ENCODE results near the gene ERBB4. TPM values are rescaled to one million over a fixed set of nuclear protein-coding genes. Genes with fewer than 3 reads are reported as not detected.

The ERBB4 gene
- total and polyA plus RNA-seq, 2 of the 8 experiments (the other 6 are each of a cell fraction or from before 2014, with no cell fraction given), result 0.34 to 1.3 TPM

DNA sequence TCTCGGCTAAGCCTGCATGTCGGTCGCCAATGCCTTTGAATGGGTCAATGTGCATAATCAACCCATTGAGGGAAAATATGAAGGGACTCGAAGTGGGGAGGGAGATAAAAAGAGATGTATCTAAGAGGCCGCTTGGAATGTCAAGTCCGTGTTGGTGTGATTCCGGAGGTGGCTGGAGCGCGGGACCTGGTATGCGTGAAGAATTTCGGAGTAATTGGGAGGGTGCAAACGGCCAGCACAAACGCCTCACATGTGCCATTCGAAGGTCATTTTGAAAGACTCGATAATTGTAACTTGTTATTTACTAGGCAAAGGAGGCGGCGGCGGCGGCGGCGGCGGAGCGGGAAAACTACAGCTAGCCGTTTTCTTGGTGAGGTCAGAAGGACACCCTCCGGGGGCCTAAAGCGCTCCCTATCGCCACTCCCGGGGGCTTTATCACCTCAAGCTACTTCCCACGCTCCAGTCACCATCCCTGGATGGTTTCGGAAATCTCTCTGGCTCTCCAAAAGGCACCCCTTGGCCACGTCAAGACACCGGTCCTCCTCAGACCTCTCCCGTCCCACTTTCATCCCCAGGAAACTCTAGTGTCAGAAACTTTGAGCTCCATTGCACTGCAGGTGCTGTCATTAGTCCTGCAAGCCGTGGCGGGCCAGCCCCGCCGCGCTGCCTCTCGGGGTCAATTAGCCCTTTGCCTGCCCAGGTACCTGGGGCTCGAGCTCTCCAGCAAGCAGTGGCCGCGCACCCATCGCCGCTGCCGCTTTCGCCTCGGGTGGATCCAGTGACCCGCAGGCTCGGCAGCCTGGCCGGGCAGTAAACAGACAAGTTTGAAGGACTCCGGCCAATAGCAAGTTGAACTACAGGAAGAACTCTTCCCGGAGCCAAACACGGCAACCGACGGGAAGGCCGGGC lies 1.5 kb downstream of the ERBB4 start (continued):
- TF ChIP-seq, protein P1, sequence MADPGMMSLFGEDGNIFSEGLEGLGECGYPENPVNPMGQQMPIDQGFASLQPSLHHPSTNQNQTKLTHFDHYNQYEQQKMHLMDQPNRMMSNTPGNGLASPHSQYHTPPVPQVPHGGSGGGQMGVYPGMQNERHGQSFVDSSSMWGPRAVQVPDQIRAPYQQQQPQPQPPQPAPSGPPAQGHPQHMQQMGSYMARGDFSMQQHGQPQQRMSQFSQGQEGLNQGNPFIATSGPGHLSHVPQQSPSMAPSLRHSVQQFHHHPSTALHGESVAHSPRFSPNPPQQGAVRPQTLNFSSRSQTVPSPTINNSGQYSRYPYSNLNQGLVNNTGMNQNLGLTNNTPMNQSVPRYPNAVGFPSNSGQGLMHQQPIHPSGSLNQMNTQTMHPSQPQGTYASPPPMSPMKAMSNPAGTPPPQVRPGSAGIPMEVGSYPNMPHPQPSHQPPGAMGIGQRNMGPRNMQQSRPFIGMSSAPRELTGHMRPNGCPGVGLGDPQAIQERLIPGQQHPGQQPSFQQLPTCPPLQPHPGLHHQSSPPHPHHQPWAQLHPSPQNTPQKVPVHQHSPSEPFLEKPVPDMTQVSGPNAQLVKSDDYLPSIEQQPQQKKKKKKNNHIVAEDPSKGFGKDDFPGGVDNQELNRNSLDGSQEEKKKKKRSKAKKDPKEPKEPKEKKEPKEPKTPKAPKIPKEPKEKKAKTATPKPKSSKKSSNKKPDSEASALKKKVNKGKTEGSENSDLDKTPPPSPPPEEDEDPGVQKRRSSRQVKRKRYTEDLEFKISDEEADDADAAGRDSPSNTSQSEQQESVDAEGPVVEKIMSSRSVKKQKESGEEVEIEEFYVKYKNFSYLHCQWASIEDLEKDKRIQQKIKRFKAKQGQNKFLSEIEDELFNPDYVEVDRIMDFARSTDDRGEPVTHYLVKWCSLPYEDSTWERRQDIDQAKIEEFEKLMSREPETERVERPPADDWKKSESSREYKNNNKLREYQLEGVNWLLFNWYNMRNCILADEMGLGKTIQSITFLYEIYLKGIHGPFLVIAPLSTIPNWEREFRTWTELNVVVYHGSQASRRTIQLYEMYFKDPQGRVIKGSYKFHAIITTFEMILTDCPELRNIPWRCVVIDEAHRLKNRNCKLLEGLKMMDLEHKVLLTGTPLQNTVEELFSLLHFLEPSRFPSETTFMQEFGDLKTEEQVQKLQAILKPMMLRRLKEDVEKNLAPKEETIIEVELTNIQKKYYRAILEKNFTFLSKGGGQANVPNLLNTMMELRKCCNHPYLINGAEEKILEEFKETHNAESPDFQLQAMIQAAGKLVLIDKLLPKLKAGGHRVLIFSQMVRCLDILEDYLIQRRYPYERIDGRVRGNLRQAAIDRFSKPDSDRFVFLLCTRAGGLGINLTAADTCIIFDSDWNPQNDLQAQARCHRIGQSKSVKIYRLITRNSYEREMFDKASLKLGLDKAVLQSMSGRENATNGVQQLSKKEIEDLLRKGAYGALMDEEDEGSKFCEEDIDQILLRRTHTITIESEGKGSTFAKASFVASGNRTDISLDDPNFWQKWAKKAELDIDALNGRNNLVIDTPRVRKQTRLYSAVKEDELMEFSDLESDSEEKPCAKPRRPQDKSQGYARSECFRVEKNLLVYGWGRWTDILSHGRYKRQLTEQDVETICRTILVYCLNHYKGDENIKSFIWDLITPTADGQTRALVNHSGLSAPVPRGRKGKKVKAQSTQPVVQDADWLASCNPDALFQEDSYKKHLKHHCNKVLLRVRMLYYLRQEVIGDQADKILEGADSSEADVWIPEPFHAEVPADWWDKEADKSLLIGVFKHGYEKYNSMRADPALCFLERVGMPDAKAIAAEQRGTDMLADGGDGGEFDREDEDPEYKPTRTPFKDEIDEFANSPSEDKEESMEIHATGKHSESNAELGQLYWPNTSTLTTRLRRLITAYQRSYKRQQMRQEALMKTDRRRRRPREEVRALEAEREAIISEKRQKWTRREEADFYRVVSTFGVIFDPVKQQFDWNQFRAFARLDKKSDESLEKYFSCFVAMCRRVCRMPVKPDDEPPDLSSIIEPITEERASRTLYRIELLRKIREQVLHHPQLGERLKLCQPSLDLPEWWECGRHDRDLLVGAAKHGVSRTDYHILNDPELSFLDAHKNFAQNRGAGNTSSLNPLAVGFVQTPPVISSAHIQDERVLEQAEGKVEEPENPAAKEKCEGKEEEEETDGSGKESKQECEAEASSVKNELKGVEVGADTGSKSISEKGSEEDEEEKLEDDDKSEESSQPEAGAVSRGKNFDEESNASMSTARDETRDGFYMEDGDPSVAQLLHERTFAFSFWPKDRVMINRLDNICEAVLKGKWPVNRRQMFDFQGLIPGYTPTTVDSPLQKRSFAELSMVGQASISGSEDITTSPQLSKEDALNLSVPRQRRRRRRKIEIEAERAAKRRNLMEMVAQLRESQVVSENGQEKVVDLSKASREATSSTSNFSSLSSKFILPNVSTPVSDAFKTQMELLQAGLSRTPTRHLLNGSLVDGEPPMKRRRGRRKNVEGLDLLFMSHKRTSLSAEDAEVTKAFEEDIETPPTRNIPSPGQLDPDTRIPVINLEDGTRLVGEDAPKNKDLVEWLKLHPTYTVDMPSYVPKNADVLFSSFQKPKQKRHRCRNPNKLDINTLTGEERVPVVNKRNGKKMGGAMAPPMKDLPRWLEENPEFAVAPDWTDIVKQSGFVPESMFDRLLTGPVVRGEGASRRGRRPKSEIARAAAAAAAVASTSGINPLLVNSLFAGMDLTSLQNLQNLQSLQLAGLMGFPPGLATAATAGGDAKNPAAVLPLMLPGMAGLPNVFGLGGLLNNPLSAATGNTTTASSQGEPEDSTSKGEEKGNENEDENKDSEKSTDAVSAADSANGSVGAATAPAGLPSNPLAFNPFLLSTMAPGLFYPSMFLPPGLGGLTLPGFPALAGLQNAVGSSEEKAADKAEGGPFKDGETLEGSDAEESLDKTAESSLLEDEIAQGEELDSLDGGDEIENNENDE (IDR thresholded peaks at IDR 0.05; ENCODE audit: insufficient replicate concordance, low read length), result no peak
- TF ChIP-seq ATF2 (IDR thresholded peaks at IDR 0.05; ENCODE audit: low read length) (no peak), CHD1 (IDR thresholded peaks at IDR 0.05; ENCODE audit: low read depth, low read length) (no peak), SIRT6 (IDR thresholded peaks at IDR 0.05; ENCODE audit: low read length) (no peak), KDM4A (IDR thresholded peaks at IDR 0.05; ENCODE audit: low read depth, low read length, severe bottlenecking) (peak; percentile 42), POLR2AphosphoS5 (IDR thresholded peaks at IDR 0.05; ENCODE audit: low read depth, low read length) (no peak), YY1 (IDR thresholded peaks at IDR 0.05; ENCODE audit: low read depth, low read length) (no peak), TEAD4 (IDR thresholded peaks at IDR 0.05; ENCODE audit: low read depth, low read length) (peak; percentile 74), TAF1 (IDR thresholded peaks at IDR 0.05; ENCODE audit: low read depth, low read length) (no peak)
